ENCODE results near the gene B3GAT1.
"Not testable (repeated sequence)": the region's sequence is repeated elsewhere in the genome, so short reads cannot be mapped to it uniquely, and the experiment has no call there.

B3GAT1 gene

GRCh38 chr11:134350381-134350780 lies 61.7 kb downstream of the B3GAT1 start:
- no peak for DNase-seq

- DNase-seq: no peak
Observed at GRCh38 chr11:134349802-134350355, 62.2 kb downstream of the B3GAT1 start.

- no peak for DNase-seq
Observed at GRCh38 chr11:134349109-134349801, 62.8 kb downstream of the B3GAT1 start.

GRCh38 chr11:134347441-134347840 lies 64.6 kb downstream of the B3GAT1 start:
- DNase-seq: no peak

GRCh38 chr11:134346976-134347350 lies 65.1 kb downstream of the B3GAT1 start:
- DNase-seq: no peak

GRCh38 chr11:134346101-134346975 lies 65.7 kb downstream of the B3GAT1 start:
- no peak for DNase-seq

GRCh38 chr11:134345237-134345550 lies 66.8 kb downstream of the B3GAT1 start:
- DNase-seq: no peak

GRCh38 chr11:134344497-134345236 lies 67.4 kb downstream of the B3GAT1 start:
- not testable (repeated sequence) for DNase-seq

- no peak for DNase-seq
Observed at GRCh38 chr11:134343646-134344045, 68.4 kb downstream of the B3GAT1 start.

- no peak for DNase-seq
Observed at GRCh38 chr11:134342572-134343340, 69.3 kb downstream of the B3GAT1 start.

- no peak for DNase-seq
Observed at GRCh38 chr11:134341805-134342571, 70.1 kb downstream of the B3GAT1 start.

GRCh38 chr11:134340354-134340964 lies 71.6 kb downstream of the B3GAT1 start:
- no peak for DNase-seq

- DNase-seq: no peak
Observed at GRCh38 chr11:134339756-134340155, 72.3 kb downstream of the B3GAT1 start.

- no peak for DNase-seq
Observed at GRCh38 chr11:134338654-134339053, 73.4 kb downstream of the B3GAT1 start.

- no peak for DNase-seq
Observed at GRCh38 chr11:134338068-134338467, 74.0 kb downstream of the B3GAT1 start.

GRCh38 chr11:134337051-134337450 lies 75.0 kb downstream of the B3GAT1 start:
- no peak for DNase-seq

GRCh38 chr11:134334796-134335571 lies 77.1 kb downstream of the B3GAT1 start:
- DNase-seq: no peak

- peak; percentile 59 to 63 (median 62) for DNase-seq
Observed at GRCh38 chr11:134333946-134334345, 78.1 kb downstream of the B3GAT1 start.

- DNase-seq: no peak
Observed at GRCh38 chr11:134333312-134333711, 78.7 kb downstream of the B3GAT1 start.

GRCh38 chr11:134332782-134333181 lies 79.3 kb downstream of the B3GAT1 start:
- no peak for DNase-seq

All from suppressor macrophage treated with lipopolysaccharide for 1 hour (primary cell).